HG03575 (cell line): ENCODE measurements around the gene FOLR1.
"Not testable (repeated sequence)": the region's sequence is repeated elsewhere in the genome, so short reads cannot be mapped to it uniquely, and the experiment has no call there.

Source experiments
- ATAC-seq: cut with Tn5 transposase; IDR thresholded peaks from one replicate; pipeline ENCODE4 v1.9.1; 2021; ENCODE audit not compliant: unreplicated experiment, insufficient number of reproducible peaks, low FRiP score; ENCODE audit errors: extremely low read depth

Gene FOLR1

DNA sequence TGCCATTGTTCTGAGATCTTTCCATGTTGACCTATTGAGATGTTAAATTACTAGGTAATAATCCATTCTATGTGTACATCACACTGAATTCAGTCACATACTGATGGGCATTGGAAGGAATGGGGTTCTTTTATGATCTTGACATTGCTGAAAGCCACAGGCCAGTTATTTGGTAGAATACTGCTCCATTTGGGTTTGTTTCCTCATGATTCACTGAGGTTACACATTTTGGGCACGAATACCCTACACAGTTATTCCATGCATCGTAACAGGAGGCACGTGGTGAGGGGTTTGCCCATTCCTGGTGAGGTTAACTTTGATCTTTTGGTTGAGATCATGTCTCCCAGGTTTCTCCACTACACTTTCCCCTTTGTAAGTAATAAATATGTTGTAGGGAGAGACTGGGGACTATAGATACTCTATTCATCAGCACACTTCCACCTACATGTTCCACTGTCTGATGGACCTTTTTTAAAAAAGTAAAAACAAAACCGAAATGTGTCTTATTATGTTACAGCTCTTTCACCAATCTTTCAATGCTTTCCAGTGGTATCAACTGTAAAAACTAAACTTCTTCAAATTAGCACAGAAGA is 12.0 kb upstream of the FOLR1 start:
- ATAC-seq: no peak

DNA sequence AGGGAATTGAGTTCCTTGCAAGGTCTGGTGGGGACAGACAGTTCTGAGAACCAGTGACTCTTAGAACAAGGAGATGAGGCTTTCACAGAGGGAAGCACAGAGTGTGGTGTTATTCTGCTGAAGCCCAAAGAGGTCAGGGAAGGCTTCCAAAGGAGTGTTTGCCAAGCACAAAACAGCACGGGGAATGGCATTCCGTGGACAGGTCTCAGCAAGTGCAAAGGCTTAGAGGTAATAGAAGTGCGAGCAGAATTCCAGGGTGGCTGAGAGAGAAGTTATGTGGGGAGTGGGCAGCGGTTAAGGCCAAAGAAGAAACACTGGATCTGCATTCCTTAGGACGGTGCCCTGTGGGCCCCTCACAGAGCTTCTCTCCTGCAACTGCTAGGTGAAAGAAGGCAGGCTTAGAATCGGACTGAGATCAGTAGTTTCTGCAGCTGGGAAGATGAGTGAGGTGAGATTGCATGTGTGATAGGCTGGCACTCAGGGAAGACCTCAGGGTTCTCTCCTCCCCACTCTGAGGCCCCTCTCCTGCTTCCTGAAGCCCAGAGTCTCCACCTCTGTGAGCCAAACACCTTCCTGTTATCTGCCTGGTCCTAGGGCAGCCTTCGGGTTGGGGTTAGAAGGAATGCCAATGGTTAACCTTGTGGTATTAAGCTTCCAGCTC is 10.9 kb upstream of the FOLR1 start:
- ATAC-seq: not testable (repeated sequence)

DNA sequence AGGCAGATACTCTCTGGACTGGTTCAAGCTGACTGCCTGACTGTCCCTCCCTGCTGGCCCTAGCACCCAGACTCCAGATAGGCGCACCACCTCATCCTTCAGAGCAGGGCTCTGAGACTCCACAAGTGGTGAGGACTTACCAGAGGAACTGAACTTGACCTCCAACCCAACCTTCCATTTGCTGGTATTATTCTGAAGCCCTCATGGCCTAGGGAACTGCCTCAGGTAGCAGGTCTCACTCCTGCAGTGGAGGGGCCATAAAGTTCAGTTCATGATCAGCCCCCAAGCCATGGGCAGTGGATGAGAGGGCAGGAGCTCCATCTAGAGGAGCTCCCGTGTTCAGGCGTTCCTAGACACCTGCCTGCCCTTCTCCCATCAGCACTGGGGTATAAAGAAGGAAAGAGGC is 10.4 kb upstream of the FOLR1 start:
- not testable (repeated sequence) for ATAC-seq

DNA sequence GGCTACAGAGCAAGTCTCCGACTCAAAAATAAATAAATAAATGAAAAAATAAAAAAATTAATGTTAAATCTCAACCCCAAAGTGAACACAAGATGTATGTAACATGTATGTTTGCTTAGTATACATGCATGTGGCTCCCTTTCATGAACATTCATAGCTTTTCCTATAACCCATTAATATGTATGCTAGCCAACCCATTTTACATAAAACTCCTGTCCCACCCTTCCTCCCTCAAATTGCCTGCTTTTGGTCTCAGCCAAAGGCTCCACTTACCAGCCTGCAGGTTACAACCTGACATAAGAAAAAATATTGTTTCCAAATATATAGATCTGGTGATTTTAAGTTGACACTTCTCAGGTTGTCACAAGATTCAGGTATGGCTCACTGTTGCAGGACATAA is 3.7 kb upstream of the FOLR1 start:
- no peak for ATAC-seq

DNA sequence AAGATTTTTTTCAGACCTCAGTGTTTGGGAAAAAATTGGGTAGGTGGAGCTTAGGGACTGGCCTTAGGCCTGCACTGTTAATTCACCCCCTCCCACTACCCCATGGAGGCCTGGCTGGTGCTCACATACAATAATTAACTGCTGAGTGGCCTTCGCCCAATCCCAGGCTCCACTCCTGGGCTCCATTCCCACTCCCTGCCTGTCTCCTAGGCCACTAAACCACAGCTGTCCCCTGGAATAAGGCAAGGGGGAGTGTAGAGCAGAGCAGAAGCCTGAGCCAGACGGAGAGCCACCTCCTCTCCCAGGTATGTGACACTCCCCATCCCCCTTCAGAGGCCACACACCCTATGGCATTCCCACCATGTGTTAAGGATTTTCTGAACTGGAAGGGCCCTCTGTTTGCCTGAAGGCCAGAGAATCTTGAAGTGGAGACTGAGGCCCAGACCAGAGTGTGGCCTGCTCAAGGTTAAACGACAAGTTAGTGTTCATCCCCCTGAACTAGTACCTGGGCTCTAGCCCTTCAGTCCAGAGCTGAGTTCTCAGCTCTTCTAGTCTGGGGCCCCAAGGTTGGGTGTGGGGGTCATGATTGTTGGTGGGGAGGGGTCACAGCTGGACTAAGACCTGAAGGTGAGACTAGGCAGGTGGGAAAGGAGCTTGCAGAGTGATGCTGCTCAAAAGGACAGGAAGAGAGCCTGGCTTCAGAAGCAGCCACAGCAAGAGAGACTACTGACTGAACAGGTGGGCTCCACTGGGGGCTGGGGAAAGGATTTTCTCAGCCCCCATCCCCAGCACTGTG is 2.3 kb upstream of the FOLR1 start:
- ATAC-seq: no peak

DNA sequence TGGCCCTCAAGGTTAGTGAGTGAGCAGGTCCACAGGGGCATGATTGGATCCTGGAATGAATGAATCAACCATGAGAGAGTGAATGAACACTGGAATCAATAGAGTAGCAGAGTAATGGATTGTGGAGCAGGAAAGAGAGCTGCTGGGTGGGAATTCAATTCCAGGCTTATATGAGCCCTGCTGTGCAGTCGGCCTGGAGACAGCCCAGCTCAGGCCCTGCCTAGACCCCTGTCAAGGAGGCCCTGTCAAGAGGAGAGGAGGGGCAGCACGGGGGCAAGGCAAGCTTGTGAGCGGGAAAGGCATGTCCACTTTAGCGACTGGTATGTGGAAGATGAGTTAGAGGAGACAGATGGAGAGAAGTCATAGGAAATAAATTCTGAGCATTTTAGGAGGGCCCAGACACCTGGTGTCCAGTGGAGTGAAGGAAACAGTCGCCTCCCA is 1.3 kb upstream of the FOLR1 start:
- no peak for ATAC-seq

DNA sequence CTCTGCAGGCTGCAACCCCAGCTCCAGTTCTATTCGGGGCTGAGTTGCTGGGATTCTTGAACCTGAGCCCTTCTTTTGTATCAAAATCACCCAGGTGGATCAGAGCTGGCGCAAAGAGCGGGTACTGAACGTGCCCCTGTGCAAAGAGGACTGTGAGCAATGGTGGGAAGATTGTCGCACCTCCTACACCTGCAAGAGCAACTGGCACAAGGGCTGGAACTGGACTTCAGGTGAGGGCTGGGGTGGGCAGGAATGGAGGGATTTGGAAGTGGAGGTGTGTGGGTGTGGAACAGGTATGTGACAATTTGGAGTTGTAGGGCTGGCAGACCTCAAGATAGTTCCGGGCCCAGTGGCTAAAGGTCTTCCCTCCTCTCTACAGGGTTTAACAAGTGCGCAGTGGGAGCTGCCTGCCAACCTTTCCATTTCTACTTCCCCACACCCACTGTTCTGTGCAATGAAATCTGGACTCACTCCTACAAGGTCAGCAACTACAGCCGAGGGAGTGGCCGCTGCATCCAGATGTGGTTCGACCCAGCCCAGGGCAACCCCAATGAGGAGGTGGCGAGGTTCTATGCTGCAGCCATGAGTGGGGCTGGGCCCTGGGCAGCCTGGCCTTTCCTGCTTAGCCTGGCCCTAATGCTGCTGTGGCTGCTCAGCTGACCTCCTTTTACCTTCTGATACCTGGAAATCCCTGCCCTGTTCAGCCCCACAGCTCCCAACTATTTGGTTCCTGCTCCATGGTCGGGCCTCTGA is 3.8 kb downstream of the FOLR1 start:
- ATAC-seq: no peak

DNA sequence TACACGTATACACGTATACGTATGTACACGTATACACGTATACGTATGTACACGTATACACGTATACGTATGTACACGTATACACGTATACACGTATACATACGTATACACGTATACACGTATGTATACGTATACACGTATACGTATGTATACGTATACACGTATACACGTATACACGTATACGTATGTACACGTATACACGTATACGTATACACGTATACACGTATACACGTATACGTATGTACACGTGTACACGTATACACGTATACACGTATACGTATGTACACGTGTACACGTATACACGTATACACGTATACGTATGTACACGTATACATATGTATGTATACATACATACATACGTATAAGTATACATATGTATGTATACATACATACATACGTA is 9.5 kb downstream of the FOLR1 start:
- ATAC-seq: not testable (repeated sequence)

DNA sequence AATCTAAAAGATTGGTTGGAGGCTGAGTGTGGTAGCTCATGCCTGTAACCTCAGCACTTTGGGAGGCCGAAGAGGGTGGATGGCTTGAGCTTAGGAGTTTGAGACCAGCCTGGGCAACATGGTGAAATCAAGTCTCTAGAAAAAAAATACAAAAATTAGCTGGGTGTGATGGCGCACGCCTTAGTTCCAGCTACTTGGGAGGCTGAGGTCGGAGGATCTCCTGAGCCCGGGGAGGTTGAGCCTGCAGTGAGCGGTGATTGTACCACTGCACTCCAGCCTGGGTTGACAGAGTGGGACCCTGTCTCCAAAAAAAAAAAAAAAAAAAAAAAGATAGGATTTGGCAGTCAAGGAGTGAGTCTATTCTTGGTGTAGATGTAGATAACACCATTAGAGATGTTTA is 10.6 kb downstream of the FOLR1 start:
- no peak for ATAC-seq

DNA sequence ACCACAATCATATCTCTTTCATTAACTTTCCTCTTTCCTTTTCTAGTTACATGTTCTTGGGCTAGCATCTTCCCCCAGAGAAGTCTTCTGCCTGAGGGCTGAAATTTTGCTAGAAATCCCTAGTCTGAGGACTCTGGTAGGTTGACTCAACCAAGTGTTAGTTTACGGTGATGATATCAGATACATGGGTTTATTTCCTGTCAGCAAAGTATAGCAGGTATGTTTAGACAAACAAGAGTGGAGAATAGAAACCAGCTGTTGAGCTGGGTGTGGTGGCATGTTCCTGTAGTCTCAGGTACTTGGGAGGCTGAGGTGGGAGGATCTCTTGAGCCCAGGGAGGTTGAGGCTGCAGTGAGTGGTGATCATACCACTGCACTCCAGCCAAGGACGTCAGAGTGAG is 11.2 kb downstream of the FOLR1 start:
- ATAC-seq: no peak

DNA sequence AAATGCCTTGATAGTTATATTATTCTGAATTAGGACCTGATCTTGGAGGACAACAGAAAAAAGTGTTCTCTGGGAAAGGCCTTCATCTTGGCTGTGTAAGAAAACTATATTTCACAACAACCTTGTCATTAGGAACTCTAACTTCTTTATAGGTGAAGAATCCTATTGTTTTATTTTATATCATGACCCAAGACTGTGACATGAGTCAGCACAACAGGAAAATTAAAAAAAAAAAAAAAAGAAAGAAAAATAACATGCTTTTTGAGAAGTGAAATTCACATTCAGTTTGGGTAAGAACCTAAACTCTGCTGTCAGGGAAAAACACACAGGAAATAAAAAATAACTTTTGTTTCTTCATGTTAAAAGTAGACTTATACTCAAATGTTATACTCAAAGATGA is 12.9 kb downstream of the FOLR1 start:
- ATAC-seq: no peak

DNA sequence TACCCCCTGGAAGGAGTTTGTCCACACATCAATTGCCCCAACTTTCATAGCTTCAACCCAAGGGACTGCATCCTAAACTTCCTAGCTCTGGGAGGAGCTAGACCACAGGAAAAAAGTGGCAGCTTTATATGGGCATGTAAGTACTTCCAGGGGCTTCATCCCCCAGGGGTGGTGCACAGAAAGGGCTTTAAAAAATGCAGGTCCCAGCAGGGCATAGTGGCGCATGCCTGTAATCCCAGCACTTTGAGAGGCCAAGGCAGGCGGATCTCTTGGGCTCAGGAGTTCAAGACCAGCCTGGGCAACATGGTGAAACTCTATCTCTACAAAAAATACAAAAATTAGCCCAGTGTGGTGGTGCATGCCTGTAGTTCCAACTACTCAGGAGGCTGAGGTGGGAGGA is 14.9 kb downstream of the FOLR1 start:
- not testable (repeated sequence) for ATAC-seq

DNA sequence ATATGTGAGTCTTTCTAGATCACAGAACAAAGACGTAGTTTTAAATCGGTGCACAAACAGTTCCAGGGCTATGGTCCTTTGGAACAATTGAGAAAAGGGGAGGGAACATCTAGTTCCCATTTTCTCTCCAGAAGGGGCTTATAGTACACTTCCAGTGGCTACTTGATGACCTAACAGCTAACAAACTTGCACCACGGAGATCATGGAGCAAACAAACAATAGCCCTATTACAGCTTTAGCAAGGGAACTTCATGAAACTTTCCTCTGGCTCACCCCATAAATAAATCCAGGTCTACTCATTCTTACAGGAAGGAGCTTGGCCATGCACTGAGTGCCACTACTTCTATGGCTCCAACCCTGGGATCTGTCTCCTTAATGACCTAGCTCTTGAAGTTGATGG is 16.3 kb downstream of the FOLR1 start:
- no peak for ATAC-seq

DNA sequence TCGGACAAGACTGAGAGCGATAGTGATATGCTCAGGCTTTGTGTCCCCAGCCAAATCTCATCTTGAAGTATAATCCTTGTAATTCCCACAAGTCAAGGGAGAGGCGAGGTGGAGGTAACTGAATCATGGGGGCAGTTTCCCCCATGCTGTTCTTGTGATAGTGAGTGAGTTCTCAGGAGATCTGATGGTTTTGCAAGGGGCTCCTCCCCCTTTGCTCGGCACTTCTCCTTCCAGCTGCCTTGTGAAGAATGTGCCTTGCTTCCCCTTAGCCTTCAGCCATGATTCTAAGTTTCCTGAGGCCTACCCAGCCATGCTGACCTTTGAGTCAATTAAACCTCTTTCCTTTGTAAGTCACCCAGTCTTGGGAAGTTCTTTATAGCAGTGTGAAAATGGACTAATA is 17.2 kb downstream of the FOLR1 start:
- no peak for ATAC-seq

DNA sequence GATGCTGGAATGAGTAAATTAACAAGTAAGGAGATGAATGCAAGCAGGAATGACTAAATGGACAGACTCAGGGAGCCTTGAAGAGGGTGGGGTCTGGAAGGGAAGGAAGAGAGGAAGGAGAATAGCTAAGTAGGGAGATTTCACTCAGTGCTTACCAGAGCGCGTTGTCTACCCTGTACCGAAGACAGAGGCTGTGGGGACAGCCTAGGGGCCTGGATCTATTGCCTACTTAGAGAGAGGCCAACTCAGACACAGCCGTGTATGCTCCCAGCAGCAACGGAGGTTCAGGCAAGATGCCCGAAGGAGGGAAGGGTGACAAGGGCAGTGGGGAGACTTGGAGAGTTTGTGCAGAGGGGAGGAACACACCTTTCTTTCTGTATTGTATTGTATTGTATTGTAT is 24.7 kb downstream of the FOLR1 start, which contains the start of gene FOLR2:
Gene FOLR2 (plus strand): TSS at position 157 of the 400 bp plus-strand sequence. CDS start 1,791 bp downstream, outside the sequence.
- no peak for ATAC-seq

DNA sequence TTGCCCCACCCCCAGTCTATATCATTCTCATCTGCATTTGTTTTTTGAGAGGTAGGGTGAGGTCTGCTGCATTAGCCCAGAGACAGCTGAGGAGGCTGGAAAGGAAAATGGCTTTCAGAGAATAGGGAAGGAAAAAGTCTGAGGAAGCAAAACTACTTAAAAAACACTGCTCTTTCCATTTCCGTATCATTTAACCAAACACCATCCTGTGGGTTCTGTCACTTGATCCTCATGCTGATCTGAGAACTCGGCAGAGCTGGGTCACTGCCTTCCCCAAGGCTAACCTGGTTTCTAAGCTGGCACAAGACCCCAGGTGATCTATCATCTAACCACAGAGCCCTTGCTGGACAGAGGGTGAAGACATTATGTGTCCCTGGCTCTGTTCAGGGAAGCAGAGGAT is 25.9 kb downstream of the FOLR1 start:
- ATAC-seq: no peak

DNA sequence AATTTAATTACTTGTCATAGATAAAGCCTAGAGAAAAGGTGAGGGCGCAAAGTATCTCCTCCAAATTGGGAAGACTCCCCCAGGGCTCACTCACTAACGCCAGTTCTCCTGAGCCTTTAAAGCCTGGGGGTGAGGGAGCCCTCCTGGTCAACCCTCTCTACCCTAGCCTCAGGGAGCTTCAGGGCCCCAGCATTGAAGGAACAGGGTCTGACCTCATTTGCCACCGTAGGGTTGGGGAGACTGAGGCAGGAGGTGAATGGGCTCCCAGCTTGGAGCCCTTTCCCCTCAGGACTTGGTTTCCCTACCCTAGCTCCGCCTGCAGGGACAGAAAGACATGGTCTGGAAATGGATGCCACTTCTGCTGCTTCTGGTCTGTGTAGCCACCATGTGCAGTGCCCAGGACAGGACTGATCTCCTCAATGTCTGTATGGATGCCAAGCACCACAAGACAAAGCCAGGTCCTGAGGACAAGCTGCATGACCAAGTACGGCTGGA is 26.4 kb downstream of the FOLR1 start:
- no peak for ATAC-seq

DNA sequence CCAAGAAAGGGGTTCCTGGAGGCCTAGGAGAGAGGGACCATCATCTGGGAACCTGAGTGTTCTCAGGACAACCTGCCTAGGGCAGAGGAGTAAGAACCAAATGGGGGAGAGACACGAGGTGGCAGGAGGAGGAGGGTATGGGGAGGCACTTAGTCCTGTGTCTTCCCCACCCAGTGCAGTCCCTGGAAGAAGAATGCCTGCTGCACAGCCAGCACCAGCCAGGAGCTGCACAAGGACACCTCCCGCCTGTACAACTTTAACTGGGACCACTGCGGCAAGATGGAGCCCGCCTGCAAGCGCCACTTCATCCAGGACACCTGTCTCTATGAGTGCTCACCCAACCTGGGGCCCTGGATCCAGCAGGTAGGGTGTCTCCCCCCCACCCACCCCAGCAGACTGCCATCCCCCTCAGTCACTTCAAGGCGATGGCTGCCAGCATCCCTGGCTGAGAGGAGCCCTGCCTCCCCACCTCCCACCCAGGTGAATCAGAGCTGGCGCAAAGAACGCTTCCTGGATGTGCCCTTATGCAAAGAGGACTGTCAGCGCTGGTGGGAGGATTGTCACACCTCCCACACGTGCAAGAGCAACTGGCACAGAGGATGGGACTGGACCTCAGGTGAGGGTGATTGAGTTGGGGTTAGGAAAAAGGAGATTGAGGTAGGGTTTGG is 28.9 kb downstream of the FOLR1 start:
- ATAC-seq: no peak
